ENCODE results near the gene RTN4RL1. TPM values are rescaled to one million over a fixed set of nuclear protein-coding genes. Genes with fewer than 3 reads are reported as not detected.

RTN4RL1 gene
- total and polyA plus RNA-seq, 12 donors: 1.3 to 9.4 (median 6.1) TPM

DNA sequence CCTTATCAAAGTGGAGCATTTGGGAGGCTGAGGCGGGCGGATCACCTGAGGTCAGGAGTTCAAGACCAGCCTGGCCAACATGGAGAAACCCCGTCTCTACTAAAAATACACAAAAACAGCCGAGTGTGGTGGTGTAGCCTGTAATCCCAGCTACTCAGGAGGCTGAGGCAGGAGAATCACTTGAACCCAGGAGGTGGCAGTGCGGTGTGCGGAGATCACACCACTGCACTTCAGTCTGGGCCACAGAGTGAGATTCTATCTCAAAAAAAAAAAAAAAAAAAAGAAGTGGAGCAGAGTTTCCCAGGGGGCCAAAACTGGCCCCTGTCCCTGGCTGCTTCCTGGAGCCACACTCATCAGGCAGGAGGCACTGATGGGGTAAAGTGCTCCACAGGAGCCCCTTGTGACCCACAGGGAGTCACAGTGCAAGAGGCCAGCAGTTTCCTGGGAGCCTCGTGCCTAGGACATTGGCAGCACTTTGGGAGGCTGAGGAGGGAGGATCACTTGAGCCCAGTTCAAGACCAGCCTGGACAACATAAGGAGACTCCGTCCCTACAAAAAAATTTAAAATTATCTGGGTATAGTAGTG, 44.4 kb downstream of the RTN4RL1 start:
- intact Hi-C loops (cut with DNase I): no loop called here
- Histone ChIP-seq H3K9me3 (replicated peaks in 1 of 3) (no peaks in the 10 kb centered on the region), H3K4me1 (replicated peaks in 1 of 2) (peaks cover 13 to 19% of the 10 kb centered on the region in 2 donors), H3K27ac (no peak overlapping the region), H3K27me3 (no peaks in the 10 kb centered on the region), H3K36me3 (replicated peaks in 1 of 2) (no peaks in the 10 kb centered on the region), H3K4me3 (no peak overlapping the region)
- no peak for DNase-seq
- TF ChIP-seq POLR2A (IDR thresholded peaks at IDR 0.05): no peak
- TF ChIP-seq, protein P1, sequence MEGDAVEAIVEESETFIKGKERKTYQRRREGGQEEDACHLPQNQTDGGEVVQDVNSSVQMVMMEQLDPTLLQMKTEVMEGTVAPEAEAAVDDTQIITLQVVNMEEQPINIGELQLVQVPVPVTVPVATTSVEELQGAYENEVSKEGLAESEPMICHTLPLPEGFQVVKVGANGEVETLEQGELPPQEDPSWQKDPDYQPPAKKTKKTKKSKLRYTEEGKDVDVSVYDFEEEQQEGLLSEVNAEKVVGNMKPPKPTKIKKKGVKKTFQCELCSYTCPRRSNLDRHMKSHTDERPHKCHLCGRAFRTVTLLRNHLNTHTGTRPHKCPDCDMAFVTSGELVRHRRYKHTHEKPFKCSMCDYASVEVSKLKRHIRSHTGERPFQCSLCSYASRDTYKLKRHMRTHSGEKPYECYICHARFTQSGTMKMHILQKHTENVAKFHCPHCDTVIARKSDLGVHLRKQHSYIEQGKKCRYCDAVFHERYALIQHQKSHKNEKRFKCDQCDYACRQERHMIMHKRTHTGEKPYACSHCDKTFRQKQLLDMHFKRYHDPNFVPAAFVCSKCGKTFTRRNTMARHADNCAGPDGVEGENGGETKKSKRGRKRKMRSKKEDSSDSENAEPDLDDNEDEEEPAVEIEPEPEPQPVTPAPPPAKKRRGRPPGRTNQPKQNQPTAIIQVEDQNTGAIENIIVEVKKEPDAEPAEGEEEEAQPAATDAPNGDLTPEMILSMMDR (IDR thresholded peaks at IDR 0.05): no peak
- WGBS, 4 donors: 83 to 92% (median 87%) methylated on average over 8 of the region's 8 CpGs

DNA sequence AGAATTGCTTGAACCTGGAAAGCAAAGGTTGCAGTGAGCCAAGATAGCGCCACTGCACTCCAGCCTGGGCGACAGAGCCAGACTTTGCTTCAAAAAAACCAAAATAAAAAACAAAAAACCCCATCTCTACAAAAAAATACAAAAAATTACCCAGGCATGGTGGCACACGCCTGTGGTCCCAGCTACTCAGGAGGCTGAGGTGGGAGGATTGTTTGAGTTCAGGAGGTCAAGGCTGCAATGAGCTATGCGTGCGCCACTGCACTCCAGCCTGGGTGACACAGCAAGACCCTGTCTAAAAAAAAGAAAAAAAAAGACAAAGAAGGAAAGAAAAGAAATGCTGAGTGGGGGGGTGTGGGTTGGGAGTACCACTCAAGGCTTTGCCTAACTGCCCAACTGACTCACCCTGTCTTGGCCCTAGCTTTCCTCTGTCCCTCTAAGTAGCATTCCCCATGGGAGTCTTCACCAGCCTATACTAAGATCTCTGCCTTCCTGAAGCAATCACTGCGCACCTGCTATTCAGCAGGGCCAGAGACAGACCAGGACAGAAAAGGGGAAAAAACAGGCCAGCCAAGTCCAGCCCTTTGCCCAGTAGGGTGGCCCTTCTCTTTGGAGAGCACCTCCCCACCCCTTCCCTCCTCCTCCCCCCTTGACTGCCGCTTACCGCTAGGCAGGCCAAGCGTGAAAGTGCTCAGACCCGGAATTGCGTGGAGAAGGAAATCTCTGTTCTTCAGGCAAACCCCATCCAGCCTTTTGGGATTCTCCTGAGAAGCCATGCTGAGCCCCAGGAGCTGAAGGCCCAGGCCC, 45.8 kb downstream of the RTN4RL1 start:
- Histone ChIP-seq H3K27ac (peak overlapping the region in 3 of 5 donors; percentile 4 to 71 (median 55)), H3K36me3 (replicated peaks in 1 of 2) (no peaks in the 10 kb centered on the region), H3K27me3 (no peaks in the 10 kb centered on the region), H3K4me3 (no peak overlapping the region), H3K4me1 (replicated peaks in 1 of 2) (peaks cover 13 to 19% of the 10 kb centered on the region in 2 donors), H3K9me3 (replicated peaks in 1 of 3) (no peaks in the 10 kb centered on the region)
- peak in 5 of 7 donors; percentile 34 to 62 (median 56) for DNase-seq
- WGBS, 4 donors: 67 to 80% (median 77%) methylated on average over 11 of the region's 11 CpGs
- TF ChIP-seq, protein P1 (IDR thresholded peaks at IDR 0.05): no peak
- no peak for TF ChIP-seq POLR2A (IDR thresholded peaks at IDR 0.05)
- intact Hi-C loops (cut with DNase I): no loop called here

DNA sequence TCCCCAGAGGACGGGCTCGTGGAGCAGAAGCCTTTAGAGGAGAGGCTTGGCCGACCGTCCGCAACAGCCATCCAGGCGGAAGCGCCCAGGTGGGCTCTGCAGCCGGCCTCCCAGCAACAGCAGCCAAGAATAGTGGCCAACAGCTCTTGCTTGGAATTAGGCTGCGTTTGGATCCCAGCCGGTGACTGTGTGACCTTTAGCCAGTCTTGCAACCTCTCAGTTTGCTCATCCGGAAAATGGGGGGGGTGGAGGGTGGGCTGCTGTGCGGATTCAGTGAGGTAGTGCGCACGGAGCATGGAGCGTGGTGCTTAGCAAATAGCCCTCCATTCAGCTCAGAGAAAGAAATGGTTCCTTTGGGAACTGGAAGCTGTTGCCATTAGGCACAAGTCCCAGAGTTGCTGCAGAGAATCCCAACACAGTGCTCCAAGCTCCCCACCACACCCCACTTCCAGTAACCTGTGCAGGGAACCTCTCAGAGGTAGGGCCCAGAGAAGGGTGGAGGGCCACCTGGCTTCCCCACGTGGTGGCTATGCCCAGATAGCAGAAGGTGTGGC, 46.7 kb downstream of the RTN4RL1 start:
- Histone ChIP-seq H3K4me3 (no peak overlapping the region), H3K27ac (no peak overlapping the region), H3K9me3 (replicated peaks in 1 of 3) (no peaks in the 10 kb centered on the region), H3K4me1 (replicated peaks in 1 of 2) (peaks cover 13 to 19% of the 10 kb centered on the region in 2 donors), H3K36me3 (replicated peaks in 1 of 2) (no peaks in the 10 kb centered on the region), H3K27me3 (no peaks in the 10 kb centered on the region)
- intact Hi-C loops (cut with DNase I): no loop called here
- 70 to 94% (median 73%) methylated on average over 6 to 16 of the region's 16 CpGs for WGBS, 4 donors
- no peak for DNase-seq
- no peak for TF ChIP-seq POLR2A (IDR thresholded peaks at IDR 0.05)
- TF ChIP-seq, protein P1 (IDR thresholded peaks at IDR 0.05): no peak

DNA sequence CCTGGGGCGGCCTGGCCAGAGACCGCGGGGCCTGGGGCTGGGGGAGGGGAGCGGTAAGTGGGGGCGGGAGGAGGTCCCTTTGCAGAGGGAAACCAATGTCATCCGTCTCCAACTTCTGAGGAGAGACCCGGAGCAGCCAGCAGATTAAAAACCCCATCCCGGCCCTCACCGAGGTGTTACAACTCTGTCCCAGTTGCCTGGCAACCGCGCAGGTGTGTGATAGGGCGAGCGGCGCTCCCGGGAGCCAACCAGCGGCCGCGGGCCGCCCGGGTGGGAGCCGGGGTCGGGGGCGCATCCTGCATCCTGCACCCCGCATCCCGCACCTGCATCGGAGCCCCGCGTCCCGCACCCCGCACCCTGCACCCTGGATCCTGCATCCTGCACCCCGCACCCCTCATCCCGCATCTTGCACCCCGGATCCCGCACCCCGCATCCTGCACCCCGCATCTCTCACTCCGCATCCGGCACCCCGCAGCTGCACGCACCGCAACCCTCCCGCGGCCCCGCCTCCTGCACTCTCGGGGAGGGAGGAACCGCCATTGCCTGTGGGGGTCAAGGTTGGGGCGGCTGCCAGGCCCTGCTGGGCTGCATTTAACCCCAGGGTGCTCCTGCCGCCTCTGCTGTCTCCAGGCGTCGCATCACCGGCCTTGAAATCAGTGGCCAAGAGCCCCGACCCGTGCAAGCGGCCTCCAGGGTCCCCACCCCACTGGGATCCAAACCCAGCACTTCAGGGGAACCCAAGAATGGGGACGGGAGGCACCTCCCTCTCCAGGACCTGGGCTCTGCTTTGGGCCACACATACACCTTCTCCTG, 47.3 kb downstream of the RTN4RL1 start:
- Histone ChIP-seq H3K4me1 (replicated peaks in 1 of 2) (peaks cover 13 to 19% of the 10 kb centered on the region in 2 donors), H3K36me3 (replicated peaks in 1 of 2) (no peaks in the 10 kb centered on the region), H3K27me3 (no peaks in the 10 kb centered on the region), H3K4me3 (no peak overlapping the region), H3K9me3 (replicated peaks in 1 of 3) (no peaks in the 10 kb centered on the region), H3K27ac (no peak overlapping the region)
- intact Hi-C loops (cut with DNase I): no loop called here
- no peak for TF ChIP-seq POLR2A (IDR thresholded peaks at IDR 0.05)
- TF ChIP-seq, protein P1 (IDR thresholded peaks at IDR 0.05): no peak
- peak in 4 of 7 donors; percentile 38 to 73 (median 46) for DNase-seq
- 9 to 21% (median 17%) methylated on average over 17 to 55 of the region's 55 CpGs for WGBS, 4 donors
